Upper lobe of left lung (tissue), 4 donors: ENCODE results near the gene NPPC.

ENCODE experiments used
- CTCF ChIP-seq, 6 experiments: fragments of 450-650 bp in 4 of 6; fragments of 200-600 bp in 2 of 6; sonication (generic) in 2 of 6; IDR thresholded peaks; one replicate each; pipeline ENCODE4 v1.5.1; 2016 to 2019; ENCODE audit warnings: antibody characterized with exemption in 6 of 6
- POLR2A ChIP-seq, 4 donors: fragments of 450-650 bp; IDR thresholded peaks; one replicate each; pipeline ENCODE4 v1.5.1; 2016 to 2017; ENCODE audit warnings: antibody characterized with exemption in 4 of 4, mild to moderate bottlenecking in 2 of 4
- POLR2AphosphoS5 ChIP-seq, 2 donors: sonication (generic); formaldehyde crosslinking; IDR thresholded peaks; one replicate each; pipeline ENCODE4 v1.5.1; 2017; ENCODE audit warnings: antibody characterized with exemption in 2 of 2

GRCh38 chr2:231926180-231926741 lies at the start of gene NPPC:
- TF ChIP-seq CTCF (IDR thresholded peaks at IDR 0.05) (peak in 4 of 6 experiments; percentile 7 to 40 (median 34)), POLR2AphosphoS5 (IDR thresholded peaks at IDR 0.05) (no peak), POLR2A (IDR thresholded peaks at IDR 0.05) (no peak)
